MCF 10A (cell line): ENCODE measurements around the gene XPC. TPM values are rescaled to one million over a fixed set of nuclear protein-coding genes. Genes with fewer than 3 reads are reported as not detected.

Experiments used
- BruUV-seq: library from RNA; stranded (reverse); fragments of 400-500 nt; replicated peaks from 2 replicates; lab custom pipeline; 2021; lab: Mats Ljungman, UMichigan
- CTCF ChIA-PET: fragments of 300-600 bp; sonication (Branson Sonifier 250); formaldehyde crosslinking; extraction: SDS; loops from one replicate; lab custom pipeline; 2021; ENCODE audit warnings: antibody characterized with exemption, inconsistent platforms; lab: Yijun Ruan, JAX
- POLR2A ChIA-PET: fragments of 300-600, 350-650 bp; sonication (Branson Sonifier 250); formaldehyde crosslinking; extraction: SDS; loops from one replicate; lab custom pipeline; 2020; ENCODE audit warnings: antibody characterized with exemption, inconsistent platforms; lab: Yijun Ruan, JAX
- DNase-seq: peaks from one replicate; pipeline ENCODE4 v3.0.0-alpha.2; 2018; ENCODE audit not compliant: unreplicated experiment
- H3K27ac Mint-ChIP-seq: one replicate; pipeline ENCODE4 v1.8.0; 2022; ENCODE audit warnings: mild to moderate bottlenecking, low read depth, mixed read lengths; ENCODE audit not compliant: unreplicated experiment
- H3K27me3 Mint-ChIP-seq: one replicate; pipeline ENCODE4 v1.8.0; 2022; ENCODE audit warnings: mixed read lengths; ENCODE audit not compliant: insufficient read depth, unreplicated experiment
- H3K36me3 Mint-ChIP-seq: one replicate; pipeline ENCODE4 v1.8.0; 2022; ENCODE audit warnings: mild to moderate bottlenecking, moderate library complexity, mixed read lengths; ENCODE audit not compliant: insufficient read depth, unreplicated experiment
- H3K4me1 Mint-ChIP-seq: one replicate; pipeline ENCODE4 v1.8.0; 2022; ENCODE audit warnings: mixed read lengths; ENCODE audit not compliant: insufficient read depth, unreplicated experiment
- H3K4me3 Mint-ChIP-seq: one replicate; pipeline ENCODE4 v1.8.0; 2022; ENCODE audit warnings: mild to moderate bottlenecking, moderate library complexity, mixed read lengths; ENCODE audit not compliant: unreplicated experiment
- H3K9me3 Mint-ChIP-seq: one replicate; pipeline ENCODE4 v1.8.0; 2022; ENCODE audit warnings: mixed read lengths; ENCODE audit not compliant: unreplicated experiment
- CTCF ChIP-seq: fragments of 200-600 bp; IDR thresholded peaks from one replicate; pipeline ENCODE4 v1.8.0; 2022; ENCODE audit warnings: antibody characterized with exemption, mild to moderate bottlenecking; ENCODE audit not compliant: unreplicated experiment
- intact Hi-C: fragments of 100-400 bp; cut with micrococcal nuclease; formaldehyde crosslinking; loops from 2 replicates; pipeline ENCODE4 v1.14.1; 2022
- total RNA-seq: library from RNA; stranded (reverse); gene quantifications from 2 replicates; pipeline ENCODE4 v1.2.3, GENCODE V29; 2022

Gene XPC
- total RNA-seq, 1 experiment from 2014 or later, result 73.3 TPM

- BruUV-seq, result no TSS peak
- TF ChIP-seq CTCF, result no peak
- H3K27ac Mint-ChIP-seq, result peak overlapping the region; percentile 39
- intact Hi-C loops, result no loop called here
- H3K36me3 Mint-ChIP-seq, result peaks cover 100% of the 10 kb centered on the region
- H3K4me3 Mint-ChIP-seq, result no peak overlapping the region
- no peaks in the 10 kb centered on the region for H3K4me1 Mint-ChIP-seq
- ChIA-PET POLR2A (interaction anchor here (0.7 to 4.5 kb wide), 8 partner anchors 9 to 793 kb away, joined by 3 to 36 read pairs (median 4); partner anchors contain the start of genes LSM3, TMEM43 and XPC), CTCF (interaction anchor here (1.2 to 1.4 kb wide), 2 partner anchors 22 to 261 kb away, joined by 3 to 6 read pairs; partner anchors contain the start of genes LSM3 and XPC)
- no peaks in the 10 kb centered on the region for H3K9me3 Mint-ChIP-seq
- DNase-seq, result no peak
- no peaks in the 10 kb centered on the region for H3K27me3 Mint-ChIP-seq
Measured at GRCh38 chr3:14156843-14157561, 21.4 kb downstream of the XPC start.

GRCh38 chr3:14156201-14156600 is 22.2 kb downstream of the XPC start:
- Mint-ChIP-seq H3K27ac (no peak overlapping the region), H3K9me3 (no peaks in the 10 kb centered on the region), H3K4me3 (no peak overlapping the region), H3K27me3 (no peaks in the 10 kb centered on the region), H3K36me3 (peaks cover 100% of the 10 kb centered on the region), H3K4me1 (no peaks in the 10 kb centered on the region)
- ChIA-PET POLR2A (interaction anchor here (0.8 to 4.5 kb wide), 6 partner anchors 11 to 794 kb away, joined by 3 to 36 read pairs (median 5); partner anchors contain the start of gene TMEM43), CTCF (interaction anchor here (1.4 kb wide), 1 partner anchor 260 kb away, joined by 6 read pairs; no protein-coding TSS in a partner anchor)
- intact Hi-C loops, result no loop called here
- no peak for TF ChIP-seq CTCF
- DNase-seq, result no peak
- no TSS peak for BruUV-seq

DNA sequence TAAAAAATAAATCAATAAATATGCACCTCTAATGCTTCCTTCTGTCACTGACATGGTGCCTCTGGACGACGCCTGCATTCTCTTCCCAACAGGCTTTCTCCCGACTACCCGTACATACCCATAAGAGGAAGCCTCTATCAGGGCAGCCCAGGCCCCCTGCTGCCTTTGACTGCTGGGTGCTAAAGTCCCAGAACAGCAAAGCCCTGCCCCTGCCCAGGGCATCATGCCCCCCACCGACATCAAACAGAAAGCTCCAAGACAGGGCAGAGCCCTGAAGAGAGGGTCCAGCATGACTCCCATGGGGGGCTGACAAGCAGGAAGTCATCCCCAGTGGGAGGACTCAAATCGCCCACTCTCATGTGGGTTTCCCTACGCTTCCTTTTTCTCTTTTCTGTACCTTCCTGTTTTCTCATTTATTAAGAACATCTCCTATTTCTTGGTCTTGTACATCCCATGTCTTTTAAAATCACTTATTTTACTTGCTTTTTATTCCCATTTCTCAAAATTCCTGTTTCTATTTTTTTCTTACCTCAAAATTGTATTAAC is 23.4 kb downstream of the XPC start:
- Mint-ChIP-seq H3K4me3 (no peak overlapping the region), H3K36me3 (peaks cover 100% of the 10 kb centered on the region), H3K9me3 (no peaks in the 10 kb centered on the region), H3K4me1 (no peaks in the 10 kb centered on the region), H3K27ac (no peak overlapping the region), H3K27me3 (no peaks in the 10 kb centered on the region)
- TF ChIP-seq CTCF, result no peak
- intact Hi-C loops, result no loop called here
- POLR2A ChIA-PET, result interaction anchor here (0.6 to 2.0 kb wide), 8 partner anchors 8 to 622 kb away, joined by 3 to 6 read pairs (median 4); partner anchors contain the start of genes LSM3 and XPC
- DNase-seq, result no peak
- CTCF ChIA-PET, result no interaction called here
- BruUV-seq, result no TSS peak

- ChIA-PET CTCF (interaction anchor here (0.6 kb wide), 1 partner anchor 500 kb away, joined by 3 read pairs; no protein-coding TSS in a partner anchor), POLR2A (interaction anchor here (1.1 to 6.8 kb wide), 3 partner anchors 10 to 29 kb away, joined by 3 to 33 read pairs (median 10); partner anchors contain the start of genes CHCHD4 and TMEM43)
- H3K36me3 Mint-ChIP-seq, result peaks cover 100% of the 10 kb centered on the region
- H3K27ac Mint-ChIP-seq, result no peak overlapping the region
- H3K4me1 Mint-ChIP-seq, result no peaks in the 10 kb centered on the region
- H3K4me3 Mint-ChIP-seq, result no peak overlapping the region
- intact Hi-C loops, result no loop called here
- H3K27me3 Mint-ChIP-seq, result no peaks in the 10 kb centered on the region
- no peaks in the 10 kb centered on the region for H3K9me3 Mint-ChIP-seq
- BruUV-seq, result no TSS peak
- TF ChIP-seq CTCF, result no peak
- DNase-seq, result no peak
Measured at GRCh38 chr3:14154276-14154675, 24.1 kb downstream of the XPC start.
